Loucy (cell line): Measurements from ENCODE around the gene ARPIN.

Experiments used
- EZH2phosphoT487 ChIP-seq: fragments of 200-600 bp; IDR thresholded peaks from 2 replicates; pipeline ENCODE4 v1.6.1; 2018; ENCODE audit warnings: antibody characterized with exemption, mild to moderate bottlenecking, moderate library complexity, borderline replicate concordance
- TF ChIP-seq, protein P1 (sequence below): fragments of 200-600 bp; sonication (generic); conservative IDR thresholded peaks from 2 replicates; pipeline ENCODE4 v1.5.1; 2014; ENCODE audit warnings: mild to moderate bottlenecking, antibody characterized with exemption, low read length

DNA sequence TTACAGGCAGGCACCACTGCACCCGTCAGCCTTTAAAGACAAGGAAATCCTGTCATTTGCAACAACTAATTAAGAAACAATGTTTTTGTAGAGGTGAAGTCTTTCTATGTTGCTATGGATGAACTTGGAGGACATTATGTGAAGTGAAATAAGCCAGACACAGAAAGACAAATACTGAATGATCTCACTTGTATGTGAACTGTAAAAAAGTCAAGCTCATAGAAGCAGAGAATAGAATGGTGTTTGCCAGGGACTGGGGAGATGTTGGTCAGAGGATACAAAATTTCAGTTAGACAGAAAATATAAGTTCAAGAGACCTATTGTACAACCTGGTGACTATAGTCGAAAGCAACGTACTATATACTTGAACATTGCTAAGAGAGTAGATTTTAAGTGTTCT lies 27.2 kb upstream of the ARPIN start:
- TF ChIP-seq, protein P1, sequence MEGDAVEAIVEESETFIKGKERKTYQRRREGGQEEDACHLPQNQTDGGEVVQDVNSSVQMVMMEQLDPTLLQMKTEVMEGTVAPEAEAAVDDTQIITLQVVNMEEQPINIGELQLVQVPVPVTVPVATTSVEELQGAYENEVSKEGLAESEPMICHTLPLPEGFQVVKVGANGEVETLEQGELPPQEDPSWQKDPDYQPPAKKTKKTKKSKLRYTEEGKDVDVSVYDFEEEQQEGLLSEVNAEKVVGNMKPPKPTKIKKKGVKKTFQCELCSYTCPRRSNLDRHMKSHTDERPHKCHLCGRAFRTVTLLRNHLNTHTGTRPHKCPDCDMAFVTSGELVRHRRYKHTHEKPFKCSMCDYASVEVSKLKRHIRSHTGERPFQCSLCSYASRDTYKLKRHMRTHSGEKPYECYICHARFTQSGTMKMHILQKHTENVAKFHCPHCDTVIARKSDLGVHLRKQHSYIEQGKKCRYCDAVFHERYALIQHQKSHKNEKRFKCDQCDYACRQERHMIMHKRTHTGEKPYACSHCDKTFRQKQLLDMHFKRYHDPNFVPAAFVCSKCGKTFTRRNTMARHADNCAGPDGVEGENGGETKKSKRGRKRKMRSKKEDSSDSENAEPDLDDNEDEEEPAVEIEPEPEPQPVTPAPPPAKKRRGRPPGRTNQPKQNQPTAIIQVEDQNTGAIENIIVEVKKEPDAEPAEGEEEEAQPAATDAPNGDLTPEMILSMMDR = no peak
- no peak for TF ChIP-seq EZH2phosphoT487
